Activated B cell treated with CpG ODN at 0.5 μM for 24 hours (primary cell): Measurements from ENCODE around the gene MYADM. TPM values are rescaled to one million over a fixed set of nuclear protein-coding genes. Genes with fewer than 3 reads are reported as not detected.

Source experiments
- ATAC-seq: fragments of 200-7000 bp; cut with Tn5 transposase; one replicate; pipeline ENCODE4 v1.10.0; 2021; ENCODE audit warnings: low read depth, mild to moderate bottlenecking, moderate library complexity
- CTCF ChIA-PET: fragments of 350-600 bp; sonication (Branson Sonifier 250); formaldehyde crosslinking; loops from one replicate; lab custom pipeline; 2021; ENCODE audit warnings: antibody characterized with exemption; lab: Charles Lee
- POLR2A ChIA-PET: fragments of 350-600 bp; sonication (Branson Sonifier 250); formaldehyde crosslinking; loops from one replicate; lab custom pipeline; 2021; ENCODE audit warnings: antibody characterized with exemption; lab: Charles Lee
- DNase-seq: peaks from one replicate; pipeline ENCODE4 v3.0.0; 2022
- H3K27ac Mint-ChIP-seq: one replicate; pipeline ENCODE4 v1.8.0; 2020; ENCODE audit warnings: mixed read lengths
- H3K27me3 Mint-ChIP-seq: one replicate; pipeline ENCODE4 v1.8.0; 2021; ENCODE audit warnings: mixed read lengths
- H3K36me3 Mint-ChIP-seq: one replicate; pipeline ENCODE4 v1.8.0; 2021; ENCODE audit warnings: low read depth, mixed read lengths
- H3K4me1 Mint-ChIP-seq: one replicate; pipeline ENCODE4 v1.8.0; 2021; ENCODE audit warnings: mixed read lengths
- H3K4me3 Mint-ChIP-seq: one replicate; pipeline ENCODE4 v1.8.0; 2020; ENCODE audit warnings: mild to moderate bottlenecking, mixed read lengths
- H3K9me3 Mint-ChIP-seq: one replicate; pipeline ENCODE4 v1.8.0; 2020; ENCODE audit warnings: mixed read lengths
- intact Hi-C: fragments of 100-400 bp; cut with micrococcal nuclease; formaldehyde crosslinking; loops from one replicate; pipeline ENCODE4 v1.15.1; 2024
- total RNA-seq: library from RNA; stranded (reverse); gene quantifications from 2 replicates; pipeline ENCODE4 v1.2.3, GENCODE V29; 2022
- TF ChIP-seq, protein P1 (sequence below): fragments of 200-600 bp; IDR thresholded peaks from one replicate; pipeline ENCODE4 v1.8.0; 2022; ENCODE audit warnings: antibody characterized with exemption, mild to moderate bottlenecking

The MYADM gene
- total RNA-seq, 1 donor from 2014 or later, result 10.9 TPM

DNA sequence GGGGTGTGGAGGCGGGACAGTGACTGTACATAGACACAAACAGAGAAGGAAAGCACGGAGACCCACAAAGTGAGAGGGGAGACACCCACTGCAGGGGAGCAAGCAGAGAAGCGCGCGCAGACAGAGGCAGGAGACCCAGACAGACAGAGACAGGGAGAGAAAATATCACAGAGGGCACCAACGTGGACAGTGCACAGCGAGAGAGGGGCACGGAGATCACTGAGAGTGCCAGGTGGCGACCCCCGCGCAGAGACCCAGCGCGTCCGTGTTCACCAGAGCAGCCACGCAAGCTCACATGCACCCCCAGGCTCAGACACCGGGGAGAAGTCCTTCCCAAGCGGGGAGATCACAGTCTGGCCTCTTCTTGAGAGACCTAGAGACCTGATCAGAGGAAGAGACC lies 40.0 kb downstream of the MYADM start:
- Mint-ChIP-seq H3K27me3 (peaks cover 72% of the 10 kb centered on the region), H3K36me3 (no peaks in the 10 kb centered on the region), H3K4me3 (peak overlapping the region; percentile 24), H3K9me3 (no peaks in the 10 kb centered on the region), H3K27ac (no peak overlapping the region), H3K4me1 (peaks cover 23% of the 10 kb centered on the region)
- no peak for ATAC-seq
- DNase-seq, result no peak
- intact Hi-C loops, result loop anchor here (2.0 kb wide), 1 partner anchor 65 kb away; no protein-coding TSS in a partner anchor
- ChIA-PET POLR2A (no interaction called here), CTCF (no interaction called here)
- TF ChIP-seq, protein P1, sequence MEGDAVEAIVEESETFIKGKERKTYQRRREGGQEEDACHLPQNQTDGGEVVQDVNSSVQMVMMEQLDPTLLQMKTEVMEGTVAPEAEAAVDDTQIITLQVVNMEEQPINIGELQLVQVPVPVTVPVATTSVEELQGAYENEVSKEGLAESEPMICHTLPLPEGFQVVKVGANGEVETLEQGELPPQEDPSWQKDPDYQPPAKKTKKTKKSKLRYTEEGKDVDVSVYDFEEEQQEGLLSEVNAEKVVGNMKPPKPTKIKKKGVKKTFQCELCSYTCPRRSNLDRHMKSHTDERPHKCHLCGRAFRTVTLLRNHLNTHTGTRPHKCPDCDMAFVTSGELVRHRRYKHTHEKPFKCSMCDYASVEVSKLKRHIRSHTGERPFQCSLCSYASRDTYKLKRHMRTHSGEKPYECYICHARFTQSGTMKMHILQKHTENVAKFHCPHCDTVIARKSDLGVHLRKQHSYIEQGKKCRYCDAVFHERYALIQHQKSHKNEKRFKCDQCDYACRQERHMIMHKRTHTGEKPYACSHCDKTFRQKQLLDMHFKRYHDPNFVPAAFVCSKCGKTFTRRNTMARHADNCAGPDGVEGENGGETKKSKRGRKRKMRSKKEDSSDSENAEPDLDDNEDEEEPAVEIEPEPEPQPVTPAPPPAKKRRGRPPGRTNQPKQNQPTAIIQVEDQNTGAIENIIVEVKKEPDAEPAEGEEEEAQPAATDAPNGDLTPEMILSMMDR, result no peak

DNA sequence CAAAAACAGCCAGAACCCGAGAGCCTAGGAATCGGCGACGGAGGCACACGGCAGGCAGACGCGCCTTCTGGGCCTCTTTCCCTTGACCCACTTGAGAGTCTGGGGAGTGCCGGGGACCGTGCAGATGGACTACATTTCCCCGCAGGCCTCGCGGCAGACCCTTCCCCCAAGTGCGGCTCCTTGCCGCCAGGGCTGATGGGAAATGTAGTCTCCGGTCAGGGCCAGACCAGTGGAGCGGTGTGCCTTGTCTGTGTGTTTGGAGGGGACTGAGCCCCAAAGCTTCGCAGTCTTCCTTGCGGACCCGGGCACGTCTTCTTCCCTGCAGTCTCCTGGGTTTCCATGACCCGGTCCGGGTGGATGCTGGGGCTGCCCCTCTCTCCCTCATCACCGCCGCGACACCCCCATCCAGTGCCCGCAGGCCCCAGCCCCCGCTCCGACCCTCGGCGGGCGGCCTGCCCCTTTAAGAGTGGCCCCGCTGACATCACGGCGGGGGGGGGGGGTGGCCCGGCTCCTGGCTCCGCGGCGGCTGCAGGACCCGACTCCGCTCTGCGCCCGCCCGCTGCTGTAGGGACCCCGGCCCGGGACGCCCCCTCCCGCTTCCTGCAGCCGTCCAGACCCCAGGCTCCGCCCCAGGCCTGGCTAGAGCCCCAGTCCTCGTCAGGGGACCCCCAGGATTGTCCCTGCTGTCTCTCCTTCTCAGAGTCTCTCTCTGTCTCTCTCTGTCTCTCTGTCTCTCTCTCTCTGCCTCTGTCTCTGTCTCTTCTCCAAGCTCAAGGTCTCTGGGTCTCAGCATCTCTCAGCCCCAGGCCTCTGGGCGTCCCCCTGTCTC lies 40.6 kb downstream of the MYADM start:
- POLR2A ChIA-PET, result no interaction called here
- no peaks in the 10 kb centered on the region for H3K36me3 Mint-ChIP-seq
- intact Hi-C loops, result no loop called here

DNA sequence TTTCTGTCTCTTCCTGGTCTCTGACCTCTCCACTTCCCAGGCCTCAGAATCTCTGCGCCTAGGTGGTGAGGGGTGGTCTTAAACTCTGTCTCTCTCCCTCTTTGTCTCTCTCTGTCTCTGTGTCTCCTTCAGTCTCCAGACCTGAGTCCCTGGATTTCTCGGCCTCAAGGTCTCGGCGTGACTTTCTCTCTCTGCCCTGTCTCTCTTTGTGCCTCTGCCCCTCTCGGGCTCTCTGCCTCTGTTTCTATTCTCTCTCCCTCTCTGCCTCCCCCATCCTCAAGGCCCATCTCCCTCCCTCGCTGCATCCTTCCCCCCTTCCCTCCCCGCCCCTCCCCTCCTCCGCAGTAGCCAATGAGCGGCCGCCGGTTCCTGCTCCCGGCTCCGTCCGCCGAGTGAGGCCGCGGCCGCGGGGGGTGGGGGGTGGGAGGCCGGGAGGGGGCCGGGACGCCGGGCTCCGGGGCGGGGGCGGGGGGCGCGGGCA lies 41.3 kb downstream of the MYADM start, which contains the start of gene CACNG7:
Gene CACNG7, plus strand, starts transcription at position 344 of the 481 bp plus-strand sequence. CDS start 3,554 bp downstream, outside the sequence.
- no peak within 1 kb of the TSS for H3K27ac Mint-ChIP-seq
- peak within 1 kb of the TSS; percentile 13 for H3K4me3 Mint-ChIP-seq
- H3K9me3 Mint-ChIP-seq, result no peaks in the 10 kb centered on the region
- CTCF ChIA-PET, result no interaction called here
- DNase-seq (no peak), ATAC-seq (no peak)
- peaks cover 67% of the 10 kb centered on the region for H3K27me3 Mint-ChIP-seq
- H3K36me3 Mint-ChIP-seq, result no peaks in the 10 kb centered on the region
- TF ChIP-seq, protein P1, result no peak
- peaks cover 23% of the 10 kb centered on the region for H3K4me1 Mint-ChIP-seq
- POLR2A ChIA-PET, result no interaction called here
- intact Hi-C loops, result no loop called here

More for the DNA sequence above, 40.6 kb downstream of the MYADM start:
- CTCF ChIA-PET, result no interaction called here
- Mint-ChIP-seq H3K4me1 (peaks cover 23% of the 10 kb centered on the region), H3K27me3 (peaks cover 68% of the 10 kb centered on the region), H3K9me3 (no peaks in the 10 kb centered on the region), H3K27ac (no peak overlapping the region), H3K4me3 (peak overlapping the region; percentile 24)
- TF ChIP-seq, protein P1, result no peak
- DNase-seq, result no peak
- peak; percentile 81 for ATAC-seq

DNA sequence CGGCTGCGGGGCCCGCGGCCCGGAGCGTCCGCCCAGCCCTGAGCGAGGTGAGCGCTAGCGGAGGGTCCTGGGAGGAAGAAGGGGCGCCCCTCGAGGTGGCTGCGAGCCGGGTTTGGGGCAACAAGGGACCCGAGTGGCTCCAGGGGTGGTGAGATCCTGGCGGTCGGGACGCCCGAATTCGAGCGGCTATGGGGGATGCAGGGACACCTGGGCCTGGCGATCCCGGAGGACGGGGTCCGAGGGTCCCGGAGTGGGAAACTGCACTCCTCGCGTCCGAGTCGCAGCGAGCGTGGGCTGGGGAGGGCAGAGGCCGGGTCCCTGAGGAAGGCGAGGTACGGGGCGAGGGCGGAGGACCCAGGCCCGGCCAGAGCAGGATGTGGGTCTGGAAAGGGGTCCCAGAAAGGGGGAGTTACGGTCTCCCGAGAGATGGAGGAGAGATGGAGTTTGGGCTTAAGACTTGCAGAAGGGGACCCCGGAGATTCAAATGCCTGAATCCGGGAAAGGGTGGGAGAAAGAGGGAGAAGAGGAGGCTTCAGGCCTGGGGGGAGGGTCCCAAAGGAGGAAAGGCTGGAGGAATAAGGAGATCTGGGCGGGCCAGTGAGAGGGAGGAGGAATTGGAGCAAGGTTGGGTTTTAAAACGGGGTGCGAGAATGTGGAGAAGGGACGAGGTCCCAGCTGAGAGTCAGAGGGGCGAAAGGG lies 41.9 kb downstream of the MYADM start:
- Mint-ChIP-seq H3K27ac (no peak overlapping the region), H3K9me3 (no peaks in the 10 kb centered on the region), H3K27me3 (peaks cover 61% of the 10 kb centered on the region), H3K4me3 (no peak overlapping the region), H3K4me1 (peaks cover 23% of the 10 kb centered on the region), H3K36me3 (no peaks in the 10 kb centered on the region)
- ChIA-PET CTCF (no interaction called here), POLR2A (no interaction called here)
- TF ChIP-seq, protein P1, result no peak
- DNase-seq (no peak), ATAC-seq (no peak)
- intact Hi-C loops, result no loop called here

DNA sequence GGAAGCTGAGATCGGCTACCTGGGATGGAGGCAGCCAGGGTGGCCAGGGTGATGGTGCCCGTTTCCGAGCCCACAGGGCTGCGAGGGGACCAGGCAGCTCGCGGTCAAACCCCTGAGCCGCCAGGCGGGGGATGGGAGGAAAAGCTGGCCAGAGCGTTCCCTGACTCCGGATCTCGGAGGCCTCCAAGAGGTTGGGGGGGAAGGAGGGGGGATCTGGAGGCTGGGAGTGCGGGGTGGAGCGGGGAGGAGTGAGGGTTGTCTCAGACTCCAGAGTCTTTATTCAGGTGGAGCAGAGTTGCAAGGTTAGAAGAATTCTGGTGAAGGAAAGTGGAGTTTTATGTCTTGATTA lies 42.5 kb downstream of the MYADM start:
- intact Hi-C loops, result no loop called here
- CTCF ChIA-PET, result no interaction called here
- Mint-ChIP-seq H3K9me3 (no peaks in the 10 kb centered on the region), H3K4me3 (no peak overlapping the region), H3K4me1 (peaks cover 23% of the 10 kb centered on the region), H3K27ac (no peak overlapping the region), H3K36me3 (no peaks in the 10 kb centered on the region), H3K27me3 (peaks cover 58% of the 10 kb centered on the region)
- DNase-seq, result no peak
- ATAC-seq, result no peak
- TF ChIP-seq, protein P1, result no peak
- POLR2A ChIA-PET, result no interaction called here
